Stimulated activated naive CD8-positive, alpha-beta T cell treated with anti-CD3 and anti-CD28 coated beads, Interleukin-15, Interleukin-2, amounts not matched to agents 100 U/mL and 50 U/mL, for 24 hours (primary cell): Measurements from ENCODE around the gene RAE1.
"Not testable (repeated sequence)": the region's sequence is repeated elsewhere in the genome, so short reads cannot be mapped to it uniquely, and the experiment has no call there.

Source experiments
- ATAC-seq: fragments of 150-1000 bp; cut with Tn5 transposase; one replicate; pipeline ENCODE4 v1.10.0; 2021
- DNase-seq: peaks from one replicate; pipeline ENCODE4 v3.0.0; 2021

RAE1 gene

DNA sequence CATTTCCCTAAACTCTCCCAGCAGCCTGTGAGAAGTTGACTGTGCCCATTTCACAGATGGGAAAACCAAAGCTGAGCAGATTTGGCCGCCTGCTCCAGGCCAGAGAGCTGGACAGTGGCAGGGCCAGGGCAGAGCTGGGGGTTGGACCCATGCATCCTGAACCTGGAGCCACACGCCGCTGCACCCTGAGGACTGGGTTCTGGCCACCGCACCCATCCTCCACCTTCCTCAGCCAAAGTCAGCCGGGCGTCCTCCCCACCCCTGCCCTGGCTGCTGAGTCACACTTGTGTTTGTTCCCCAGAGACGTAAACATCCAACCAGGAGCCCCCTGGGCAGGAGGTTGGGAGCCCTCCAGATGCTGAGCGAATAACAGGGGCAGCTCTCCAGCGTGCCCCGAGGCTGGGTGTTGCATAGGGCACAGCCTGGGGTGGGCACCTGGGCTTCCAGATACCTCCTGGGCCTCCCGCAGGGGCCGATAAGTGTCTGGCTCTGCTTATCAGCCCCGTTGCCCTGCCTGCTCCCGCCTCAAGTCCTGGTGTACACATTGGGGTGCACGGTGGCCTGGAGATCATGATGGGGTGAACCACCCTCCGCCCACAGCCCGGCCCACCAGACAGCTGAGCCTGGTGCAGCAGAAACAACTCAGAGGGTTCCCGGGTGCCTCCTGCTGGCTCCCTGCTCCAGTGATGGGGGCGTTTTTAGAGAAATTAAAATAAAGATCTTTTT is 64.0 kb downstream of the RAE1 start:
- ATAC-seq (no peak), DNase-seq (no peak)

DNA sequence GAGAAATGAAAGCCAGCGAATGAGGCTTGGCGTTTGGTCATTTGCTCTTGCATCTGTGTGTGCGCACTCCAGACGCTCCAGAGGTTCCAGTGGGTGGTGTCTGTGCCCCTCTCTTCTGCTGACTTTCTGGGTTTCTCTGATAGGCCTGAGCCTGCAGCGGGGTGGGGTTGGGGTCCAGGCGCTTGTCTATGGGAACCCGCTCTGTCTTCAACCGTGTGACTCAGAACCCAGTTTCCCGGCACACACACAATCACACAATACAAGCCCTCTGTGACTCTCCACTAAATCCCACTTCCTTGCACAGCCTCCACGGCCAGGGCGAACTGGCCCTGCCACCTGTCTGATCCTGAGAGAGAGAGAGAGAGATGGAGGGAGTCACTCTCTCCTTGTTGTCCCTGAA is 64.7 kb downstream of the RAE1 start:
- DNase-seq (no peak), ATAC-seq (no peak)

DNA sequence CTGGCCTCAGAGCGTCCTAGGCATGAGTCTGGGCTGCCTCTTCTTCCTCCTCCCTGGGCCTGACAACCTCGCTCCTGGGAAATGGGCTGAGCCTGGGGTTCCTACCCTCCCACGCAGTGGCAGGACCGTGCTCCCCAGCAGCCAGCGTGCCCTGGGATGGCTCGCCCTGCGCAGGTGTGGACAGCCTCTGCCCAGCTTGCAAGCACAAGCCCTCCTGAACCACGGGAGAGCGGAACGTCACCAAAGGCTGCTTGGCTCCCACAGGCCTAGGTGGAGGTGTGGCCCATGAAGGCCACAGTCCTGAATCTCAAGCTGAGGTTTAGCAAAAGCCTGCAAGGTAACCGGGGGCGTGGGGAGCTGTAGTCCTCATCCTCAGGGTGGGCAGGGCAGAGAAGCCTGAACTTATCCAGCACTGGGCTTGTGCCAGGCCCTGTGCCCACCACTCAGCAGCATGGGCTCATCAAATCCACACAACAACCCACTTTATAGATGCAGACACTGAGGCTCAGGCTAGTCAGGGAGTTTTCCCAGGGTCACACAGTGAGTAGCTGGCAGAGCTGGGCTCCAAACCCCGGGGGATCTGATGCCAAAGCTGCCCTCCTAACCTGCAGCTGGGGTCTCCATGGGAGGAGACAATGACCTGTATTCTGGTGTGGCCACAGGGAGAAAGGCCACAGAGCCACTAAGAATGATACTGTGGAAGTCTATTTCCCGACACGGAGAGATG is 65.4 kb downstream of the RAE1 start:
- DNase-seq, result no peak
- no peak for ATAC-seq

DNA sequence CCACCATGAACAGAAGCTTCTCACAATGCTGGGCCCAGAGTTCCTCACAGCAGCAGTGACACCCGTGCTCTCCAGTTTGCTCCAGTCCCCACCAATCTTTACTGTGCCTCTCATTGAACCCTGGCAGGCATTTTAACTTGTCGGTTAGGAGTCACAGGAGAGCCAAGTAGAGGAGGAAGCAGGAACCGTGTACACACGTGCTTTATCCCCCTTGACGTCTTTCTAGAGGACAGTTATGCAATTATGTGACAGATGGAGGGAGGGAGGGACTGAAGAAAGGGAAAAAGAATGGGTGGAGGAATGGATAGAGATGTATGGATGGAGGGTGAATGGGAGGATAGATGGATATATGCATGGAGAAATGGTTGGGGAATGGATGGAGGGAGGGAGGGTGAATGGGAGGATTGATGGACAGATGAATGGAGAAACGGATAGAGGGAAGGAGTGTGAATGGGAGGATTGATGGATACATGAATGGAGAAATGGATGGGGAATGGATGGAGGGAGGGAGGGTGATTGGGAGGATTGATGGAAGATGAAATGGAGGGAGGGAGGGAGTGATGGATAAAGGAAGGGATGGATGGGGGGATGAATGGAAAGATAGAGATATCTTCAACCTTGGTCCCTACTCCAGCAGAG is 66.1 kb downstream of the RAE1 start:
- no peak for ATAC-seq
- DNase-seq, result no peak

DNA sequence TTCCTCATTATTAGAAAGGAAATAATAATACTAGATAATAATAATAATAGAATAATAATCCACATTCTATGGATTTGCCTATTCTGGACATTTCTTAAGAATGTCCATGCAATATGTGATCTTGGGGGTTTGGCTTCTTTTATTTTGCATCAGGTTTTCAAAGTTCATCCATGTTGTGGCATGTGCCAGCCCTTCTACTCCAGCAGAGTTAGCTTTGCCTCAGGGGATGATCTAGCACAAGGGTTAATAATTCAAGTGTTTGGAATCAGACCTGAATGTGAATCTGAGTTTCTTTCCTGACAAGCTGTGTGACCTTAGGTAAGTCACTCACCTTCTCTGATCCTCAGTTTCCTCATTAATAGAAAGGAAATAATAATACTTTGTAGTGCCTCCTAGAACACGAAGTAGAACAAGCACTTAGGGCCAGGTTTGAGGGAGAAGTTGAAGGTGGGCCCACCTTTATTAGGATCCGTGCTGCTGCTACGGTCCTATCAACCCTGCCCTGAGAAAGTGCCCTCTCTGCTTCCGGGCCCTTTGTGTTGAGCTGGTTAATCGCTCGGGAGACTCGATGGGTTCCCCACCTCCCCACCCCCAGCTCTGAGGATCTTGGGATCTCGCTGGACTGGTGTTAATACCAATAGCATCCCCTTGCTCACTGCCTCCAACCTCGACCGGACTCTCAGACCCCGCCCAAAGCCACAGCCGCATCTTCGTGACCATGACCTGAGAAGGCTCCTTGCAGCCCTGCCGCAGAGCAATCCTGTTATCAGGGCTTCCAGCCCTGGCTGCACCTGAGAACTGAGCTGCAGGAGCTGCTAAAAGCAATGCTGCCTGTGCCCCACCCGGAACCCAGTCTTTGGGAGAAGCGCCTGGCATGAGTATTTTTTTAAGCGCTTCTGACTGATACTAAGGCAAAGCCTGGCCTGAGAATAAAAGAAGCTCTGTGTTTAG is 67.0 kb downstream of the RAE1 start:
- DNase-seq, result no peak
- ATAC-seq, result no peak

DNA sequence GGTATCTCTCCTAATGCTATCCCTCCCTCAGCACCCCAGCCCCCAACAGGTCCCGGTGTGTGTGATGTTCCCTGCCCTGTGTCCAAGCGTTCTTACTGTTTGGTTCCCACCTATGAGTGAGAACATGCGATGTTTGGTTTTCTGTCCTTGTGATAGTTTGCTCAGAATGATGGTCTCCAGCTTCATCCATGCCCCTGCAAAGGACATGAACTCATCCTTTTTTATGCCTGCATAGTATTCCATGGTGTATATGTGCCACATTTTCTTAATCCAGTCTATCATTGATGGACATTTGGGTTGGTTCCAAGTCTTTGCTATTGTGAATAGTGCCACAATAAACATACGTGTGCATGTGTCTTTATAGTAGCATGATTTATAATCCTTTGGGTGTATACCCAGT is 68.4 kb downstream of the RAE1 start:
- not testable (repeated sequence) for DNase-seq, ATAC-seq

DNA sequence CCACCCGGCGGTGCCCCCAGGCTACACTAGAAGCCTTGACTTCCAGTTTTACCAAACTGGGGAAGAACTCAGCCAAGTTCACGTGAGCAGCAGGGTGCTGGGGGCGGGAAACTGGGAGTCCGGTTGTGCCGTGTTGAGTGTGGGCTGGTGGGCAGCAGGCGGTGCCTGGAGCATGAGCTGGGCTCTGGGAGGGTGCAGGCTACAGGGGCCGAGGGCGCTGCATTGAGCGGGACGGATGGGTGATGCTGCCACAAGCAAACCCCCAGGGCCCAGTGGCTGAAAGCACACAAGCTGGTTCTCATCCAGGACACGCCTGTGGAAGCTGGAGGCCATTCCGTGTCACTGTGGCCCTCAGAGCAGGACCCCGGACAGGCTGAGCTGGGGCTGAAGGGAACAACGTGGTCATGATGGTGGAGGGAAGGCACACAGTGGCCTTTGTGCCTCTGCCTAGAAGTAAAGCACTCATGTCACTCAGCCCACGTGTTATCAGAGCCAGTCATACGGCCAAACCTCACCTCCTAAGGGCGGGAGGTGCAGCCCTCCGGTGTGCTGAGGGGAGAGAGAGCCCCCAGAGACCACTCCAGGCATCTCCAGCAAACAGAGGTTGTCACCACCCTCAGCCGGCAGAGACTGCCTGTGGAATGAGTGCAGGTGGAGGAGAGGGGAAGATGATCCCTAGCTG is 69.7 kb downstream of the RAE1 start:
- no peak for DNase-seq
- no peak for ATAC-seq

DNA sequence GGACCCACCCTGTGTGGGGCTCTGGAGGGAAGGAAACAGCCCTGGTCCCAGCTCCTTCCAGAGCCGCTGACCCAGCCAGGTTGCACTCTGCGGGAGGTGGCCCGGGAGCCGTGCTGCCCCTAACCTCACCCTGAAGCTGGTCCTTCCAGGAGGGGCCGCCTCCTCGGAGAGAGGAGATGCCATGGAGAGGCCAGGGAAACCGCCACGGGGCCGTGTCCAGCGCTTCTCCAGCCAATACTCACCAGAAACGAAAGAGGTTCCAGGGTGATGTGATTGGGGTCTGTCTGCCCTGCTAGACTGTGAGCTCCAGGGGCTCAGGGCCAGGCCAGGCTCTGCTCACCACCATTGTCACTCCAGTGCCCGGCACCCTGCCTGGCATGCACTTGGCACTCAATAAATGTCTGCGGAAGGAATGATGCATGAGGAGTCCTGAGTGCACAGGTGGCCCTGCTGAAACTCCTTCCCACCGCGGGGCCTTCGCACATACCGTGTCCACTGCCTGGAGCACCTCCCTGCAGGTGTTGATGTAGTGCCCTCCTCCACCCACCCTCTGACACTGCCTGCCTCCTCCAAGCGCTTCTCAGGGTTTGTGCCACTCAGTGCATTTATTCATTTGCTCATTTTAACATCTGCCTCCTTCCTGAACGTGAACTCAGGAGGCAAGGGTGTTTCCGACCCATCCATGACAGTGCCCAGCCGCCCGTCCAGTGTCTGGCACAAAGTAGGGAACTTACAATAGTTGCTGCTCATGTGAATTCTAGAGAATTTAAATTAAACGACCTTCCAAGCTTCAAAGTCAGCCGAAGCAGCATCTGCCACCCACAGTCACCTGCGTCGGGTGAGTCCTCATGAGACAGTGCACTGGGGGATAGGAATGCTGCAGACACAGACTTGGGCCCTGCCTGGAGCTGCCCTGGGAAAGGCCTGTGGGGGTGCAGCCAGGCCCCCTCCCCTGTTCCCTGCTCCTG is 70.5 kb downstream of the RAE1 start:
- ATAC-seq (no peak), DNase-seq (no peak)

DNA sequence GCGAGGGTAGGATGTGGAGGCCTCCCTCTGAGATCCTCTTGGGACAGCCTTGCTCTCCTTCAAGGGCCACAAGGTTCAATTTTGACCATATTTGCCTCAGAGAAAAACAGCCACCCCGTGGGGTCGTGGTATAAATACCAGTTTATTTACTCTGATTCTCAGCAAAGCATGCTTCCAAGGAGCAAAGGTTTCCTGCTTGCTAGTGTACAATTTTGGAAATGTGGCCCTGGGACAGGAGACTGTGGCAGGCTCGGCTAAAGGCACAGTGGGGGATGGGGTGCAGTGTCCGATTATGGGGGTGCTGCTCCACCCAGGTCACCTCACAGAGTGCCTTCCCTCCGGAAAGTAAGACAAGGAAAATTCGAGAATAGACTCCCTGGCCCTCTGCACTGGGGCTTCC is 71.2 kb downstream of the RAE1 start:
- no peak for ATAC-seq
- no peak for DNase-seq

DNA sequence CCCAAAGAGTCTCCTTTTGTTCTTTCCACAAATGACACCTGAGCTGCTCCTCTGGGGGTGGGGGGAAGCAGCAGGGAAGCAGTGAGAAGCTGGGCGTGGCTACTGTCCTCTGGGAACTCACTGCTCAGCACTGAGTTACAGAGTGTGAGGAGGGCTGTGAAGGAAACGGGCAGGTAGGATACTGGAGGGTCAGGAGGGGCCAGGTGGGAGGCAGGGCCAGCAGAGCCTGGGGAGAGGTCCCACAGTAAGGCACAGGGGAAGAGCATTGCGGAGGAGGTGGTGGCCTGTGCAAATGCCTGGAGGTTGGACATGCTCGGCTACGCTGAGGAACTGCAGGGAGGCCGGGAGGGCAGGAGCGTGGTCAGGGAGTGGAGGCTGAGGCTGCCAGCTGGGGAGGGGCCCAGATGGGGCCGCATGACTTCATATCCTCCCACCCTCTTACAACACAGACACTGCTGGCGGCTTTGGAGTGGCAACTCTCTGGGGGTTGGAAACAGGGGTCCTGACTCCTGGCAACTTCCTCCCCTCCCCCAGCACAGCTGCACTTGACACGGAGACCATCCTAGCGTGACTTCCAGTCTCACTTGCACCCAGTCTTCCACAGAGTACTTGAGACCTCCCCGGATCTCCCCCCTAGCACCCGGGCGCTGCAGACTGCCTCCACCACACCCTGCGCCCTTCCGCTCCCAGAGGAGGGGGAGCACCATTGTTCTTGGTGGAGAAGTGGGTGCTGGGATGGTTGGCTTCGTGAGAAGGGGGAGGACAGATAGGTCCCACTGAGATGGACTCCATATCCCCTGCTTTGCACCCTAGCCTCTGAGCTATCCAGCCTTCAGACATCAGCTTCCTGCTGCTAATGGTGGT is 74.3 kb downstream of the RAE1 start:
- ATAC-seq (no peak), DNase-seq (no peak)

DNA sequence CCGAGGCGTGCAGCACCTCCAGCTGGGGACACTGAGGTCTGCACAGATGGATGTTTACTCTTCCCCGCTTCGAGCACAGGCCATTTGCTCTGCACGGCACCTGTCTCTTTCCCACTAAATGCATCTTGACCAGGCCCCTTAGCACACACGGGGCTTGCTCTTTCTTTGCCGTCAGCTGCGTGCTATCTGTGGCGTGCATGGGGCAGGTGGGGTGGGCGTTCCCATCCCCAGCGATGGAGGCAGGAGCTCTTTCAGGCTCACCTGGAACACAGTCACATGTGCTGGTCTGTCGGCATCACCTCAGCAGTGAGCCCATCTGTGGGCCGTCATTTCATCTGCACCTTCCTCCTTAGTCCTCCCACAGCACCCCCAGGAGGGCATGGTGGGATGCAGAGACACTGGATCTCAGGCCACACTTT is 75.2 kb downstream of the RAE1 start:
- no peak for ATAC-seq

DNA sequence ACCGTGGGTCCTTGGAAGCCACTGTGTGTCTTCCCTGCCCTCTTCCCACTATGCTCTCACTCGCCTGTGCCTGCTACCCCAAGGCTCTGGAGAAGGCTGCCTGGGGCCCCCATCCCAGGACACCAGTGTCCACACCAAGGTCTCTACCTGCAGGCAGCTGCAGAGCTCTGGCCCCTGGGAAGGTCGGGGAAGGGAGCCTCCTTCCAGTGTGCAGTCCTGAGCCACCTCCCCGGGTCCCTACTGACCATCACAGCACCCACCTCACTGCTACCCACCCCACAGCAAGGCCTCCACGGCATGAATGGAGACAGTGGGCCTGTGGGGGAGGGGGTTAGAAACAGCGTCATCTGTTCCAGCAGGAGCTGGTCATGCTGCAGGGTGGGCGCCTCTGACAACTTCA is 75.8 kb downstream of the RAE1 start:
- no peak for DNase-seq
- no peak for ATAC-seq

More for the DNA sequence above, 75.2 kb downstream of the RAE1 start:
- no peak for DNase-seq

DNA sequence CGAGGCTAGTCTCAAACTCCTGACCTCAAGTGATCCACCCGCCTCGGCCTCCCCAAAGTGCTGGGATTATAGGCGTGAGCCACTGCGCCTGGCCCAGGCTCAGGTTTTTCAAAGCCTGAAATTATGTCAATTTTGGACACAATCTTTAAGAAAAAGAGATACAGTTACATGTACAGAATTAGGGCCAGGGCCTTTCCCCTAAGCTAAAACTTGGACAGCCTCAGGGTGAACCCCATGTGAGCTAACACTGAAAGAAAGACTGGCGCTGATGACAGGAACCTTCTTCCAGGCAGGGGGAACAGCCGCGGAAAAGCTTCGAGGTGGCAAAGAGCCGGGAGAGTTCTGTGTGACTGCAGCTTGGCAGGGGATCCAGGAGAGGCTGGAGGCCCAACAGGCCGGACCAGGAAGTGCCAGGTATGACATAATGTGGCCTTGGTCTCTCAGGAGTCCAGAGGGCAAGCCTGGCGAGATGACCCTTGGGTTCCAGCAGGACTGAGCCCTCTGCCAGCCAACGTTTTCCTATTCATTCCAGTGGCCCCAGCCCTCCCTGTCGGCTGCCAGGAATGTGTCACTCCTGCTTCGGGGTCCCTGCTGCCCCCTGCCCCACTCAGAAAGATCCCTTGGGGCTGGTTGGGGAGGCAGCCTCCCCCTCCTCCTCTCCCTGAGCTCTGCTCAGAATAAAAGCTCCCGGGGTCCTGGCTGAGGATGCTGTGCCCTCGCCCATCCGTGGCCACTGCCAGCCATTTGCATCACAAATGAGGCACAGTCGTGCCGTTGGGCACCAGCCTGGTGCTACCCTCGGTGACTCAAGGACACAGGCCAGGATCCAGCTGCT is 77.5 kb downstream of the RAE1 start:
- no peak for DNase-seq
- ATAC-seq, result no peak
